ENCODE data around the gene USP48.

The USP48 gene

GRCh38 chr1:21670059-21670881 is 112.7 kb downstream of the USP48 start:
- peak overlapping the region; percentile 54 for H3K4me3 ChIP-seq (ENCODE audit: low read depth, low read length)

- peak within 1 kb of the TSS; percentile 54 for H3K4me3 ChIP-seq (ENCODE audit: low read depth, low read length)
These were observed 113.5 kb downstream of the USP48 start, which contains the start of gene RAP1GAP for GRCh38 chr1:21669258-21670058. Gene RAP1GAP (minus strand): TSS chr1:21669357. CDS start chr1:21620032, 49,325 bp downstream.

GRCh38 chr1:21668951-21669257 is 114.0 kb downstream of the USP48 start:
- peak overlapping the region; percentile 54 for H3K4me3 ChIP-seq (ENCODE audit: low read depth, low read length)

GRCh38 chr1:21668232-21668950 is 114.6 kb downstream of the USP48 start:
- peak overlapping the region; percentile 54 for H3K4me3 ChIP-seq (ENCODE audit: low read depth, low read length)

GRCh38 chr1:21667348-21668231 is 115.4 kb downstream of the USP48 start:
- H3K4me3 ChIP-seq (ENCODE audit: low read depth, low read length), result no peak overlapping the region

GRCh38 chr1:21666576-21667320 is 116.2 kb downstream of the USP48 start:
- H3K4me3 ChIP-seq (ENCODE audit: low read depth, low read length), result no peak overlapping the region

GRCh38 chr1:21665711-21666575 is 117.0 kb downstream of the USP48 start:
- H3K4me3 ChIP-seq (ENCODE audit: low read depth, low read length), result no peak overlapping the region

- H3K4me3 ChIP-seq (ENCODE audit: low read depth, low read length), result no peak overlapping the region
These were observed 118.0 kb downstream of the USP48 start for GRCh38 chr1:21664806-21665588.

GRCh38 chr1:21663951-21664805 is 118.8 kb downstream of the USP48 start:
- H3K4me3 ChIP-seq (ENCODE audit: low read depth, low read length), result no peak overlapping the region

- H3K4me3 ChIP-seq (ENCODE audit: low read depth, low read length), result no peak overlapping the region
These were observed 119.5 kb downstream of the USP48 start for GRCh38 chr1:21663248-21663950.

GRCh38 chr1:21662426-21663247 is 120.3 kb downstream of the USP48 start:
- H3K4me3 ChIP-seq (ENCODE audit: low read depth, low read length), result no peak overlapping the region

GRCh38 chr1:21661886-21662285 is 121.1 kb downstream of the USP48 start:
- H3K4me3 ChIP-seq (ENCODE audit: low read depth, low read length), result no peak overlapping the region

- H3K4me3 ChIP-seq (ENCODE audit: low read depth, low read length), result no peak overlapping the region
These were observed 123.0 kb downstream of the USP48 start for GRCh38 chr1:21659924-21660326.

GRCh38 chr1:21659099-21659923 is 123.6 kb downstream of the USP48 start:
- peak overlapping the region; percentile 62 for H3K4me3 ChIP-seq (ENCODE audit: low read depth, low read length)
